ENCODE results near the gene ABHD4. TPM values are rescaled to one million over a fixed set of nuclear protein-coding genes. Genes with fewer than 3 reads are reported as not detected.

ABHD4 gene
- total and polyA plus RNA-seq, 4 donors: 9.0 to 32.9 (median 11.1) TPM

GRCh38 chr14:22644305-22644635 is 46.2 kb downstream of the ABHD4 start, which contains the start of gene OR6J1:
Gene OR6J1 (minus strand): TSS chr14:22644352. CDS start chr14:22634811, 9,541 bp downstream.
- Histone ChIP-seq H3K27me3 (ENCODE audit: control insufficient read depth in 4 of 4, insufficient read depth in 4 of 4, low read length in 3 of 4) (no peaks in the 10 kb centered on the region), H3K4me3 (ENCODE audit: low read depth in 1 of 3, low read length in 3 of 3) (no peak within 1 kb of the TSS), H3K9ac (ENCODE audit: low read depth in 1 of 2, low read length in 2 of 2) (no peak within 1 kb of the TSS), H3K9me3 (ENCODE audit: control insufficient read depth in 4 of 4, low read length in 3 of 4) (no peaks in the 10 kb centered on the region), H3K4me1 (ENCODE audit: control insufficient read depth in 4 of 4, insufficient read depth in 4 of 4, low read length in 3 of 4) (no peaks in the 10 kb centered on the region), H3K27ac (ENCODE audit: low read depth in 1 of 2, low read length in 2 of 2) (no peak within 1 kb of the TSS), H3K36me3 (ENCODE audit: control insufficient read depth in 4 of 4, insufficient read depth in 3 of 4, low read depth in 1 of 4, low read length in 3 of 4) (no peaks in the 10 kb centered on the region)
- WGBS: 26% methylated on average over 1 of the region's 1 CpG
- TF ChIP-seq MAX (IDR thresholded peaks at IDR 0.05) (no peak), JUND (IDR thresholded peaks at IDR 0.05) (no peak), CTCF (IDR thresholded peaks at IDR 0.05; ENCODE audit: low read depth, low read length, missing input control) (no peak), HNF4A (conservative IDR thresholded peaks at IDR 0.05) (no peak), GABPA (IDR thresholded peaks at IDR 0.05 in 1 of 2, conservative IDR thresholded peaks at IDR 0.05 in 1 of 2) (no peak), ATF3 (IDR thresholded peaks at IDR 0.05) (no peak), YY1 (IDR thresholded peaks at IDR 0.05) (no peak), FOXA2 (IDR thresholded peaks at IDR 0.05) (no peak), FOXA1 (IDR thresholded peaks at IDR 0.05) (no peak), EGR1 (IDR thresholded peaks at IDR 0.05; ENCODE audit: low read depth in 2 of 2) (no peak), NR2F2 (IDR thresholded peaks at IDR 0.05) (no peak), HNF4G (IDR thresholded peaks at IDR 0.05) (no peak), RAD21 (IDR thresholded peaks at IDR 0.05) (no peak), TAF1 (conservative IDR thresholded peaks at IDR 0.05) (no peak), SP1 (IDR thresholded peaks at IDR 0.05) (no peak), ZBTB33 (IDR thresholded peaks at IDR 0.05) (no peak), REST (IDR thresholded peaks at IDR 0.05) (no peak), RXRA (IDR thresholded peaks at IDR 0.05) (no peak)
- no peak for DNase-seq (ENCODE audit: low spot score)

All from liver (tissue), 9 donors.